HG03342 (cell line): ENCODE data around the gene FAM118A.
A peak's percentile ranks its signal among the peaks of the same experiment; 100 is the strongest.
"Not testable (repeated sequence)": the region's sequence is repeated elsewhere in the genome, so short reads cannot be mapped to it uniquely, and the experiment has no call there.

ENCODE experiments used
- ATAC-seq: cut with Tn5 transposase; IDR thresholded peaks from one replicate; pipeline ENCODE4 v1.9.1; 2021; ENCODE audit warnings: mild to moderate bottlenecking, moderate library complexity; ENCODE audit not compliant: unreplicated experiment

FAM118A gene

DNA sequence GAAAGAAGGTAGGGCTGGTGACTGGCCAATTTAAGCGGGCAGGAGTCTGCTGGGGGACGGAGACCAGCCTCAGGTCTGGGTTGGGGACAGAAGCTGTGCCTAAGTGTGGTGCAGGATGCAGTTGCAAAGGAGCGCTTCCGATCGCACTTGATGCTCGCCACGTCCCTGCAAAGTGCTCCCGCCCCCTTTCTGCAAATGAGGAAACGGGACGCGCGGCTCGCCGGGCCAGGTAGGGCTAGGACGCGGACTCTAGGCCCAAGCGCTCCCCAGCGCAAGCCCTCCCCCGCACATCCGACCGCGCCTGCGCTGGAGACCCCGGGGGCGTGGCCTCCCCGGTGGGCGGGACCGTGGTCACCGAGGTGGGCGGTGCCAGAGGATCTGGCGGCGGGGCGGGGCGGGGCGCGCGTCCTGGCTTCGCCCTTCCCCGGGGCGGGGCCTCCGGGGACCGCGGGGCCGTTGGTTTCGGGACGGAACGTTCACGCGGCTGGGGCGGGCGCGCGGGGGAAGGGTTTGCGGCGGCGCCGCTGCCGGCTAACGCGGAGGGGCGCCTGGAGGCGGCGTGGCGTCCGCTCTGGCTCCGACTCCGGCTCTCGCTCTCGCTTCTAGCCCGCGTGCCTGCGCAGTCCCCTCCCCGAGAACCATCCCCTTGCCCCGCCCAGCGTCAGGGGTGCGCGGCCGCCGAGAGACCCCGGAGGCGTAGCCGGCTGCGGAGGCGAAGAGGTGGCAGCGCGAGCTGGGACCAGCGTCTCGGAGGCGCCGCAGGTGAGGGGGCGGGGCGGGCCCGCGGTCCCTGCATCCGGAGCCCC is at the start of gene FAM118A:
Gene FAM118A (plus strand): TSS at position 513 of the 806 bp plus-strand sequence. CDS start 12,446 bp downstream, outside the sequence.
- ATAC-seq: peak; percentile 76

DNA sequence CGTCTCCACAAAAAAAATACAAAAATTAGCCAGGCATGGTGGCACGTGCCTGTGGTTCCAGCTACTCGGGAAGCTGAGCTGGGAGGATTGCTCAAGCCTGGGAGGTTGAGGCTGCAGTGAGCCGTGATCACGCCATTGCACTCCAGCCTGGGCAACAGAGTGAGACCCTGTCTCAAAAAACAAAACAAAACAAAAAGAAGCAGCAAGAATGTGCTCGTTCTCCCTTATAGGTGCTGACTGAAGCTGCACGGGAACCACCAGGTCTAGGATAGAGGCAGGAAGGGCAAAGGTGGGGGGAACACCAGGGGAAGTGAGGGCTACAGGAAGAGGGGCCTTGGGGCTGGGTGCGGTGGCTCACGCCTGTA is 49.4 kb upstream of the FAM118A start:
- not testable (repeated sequence) for ATAC-seq

DNA sequence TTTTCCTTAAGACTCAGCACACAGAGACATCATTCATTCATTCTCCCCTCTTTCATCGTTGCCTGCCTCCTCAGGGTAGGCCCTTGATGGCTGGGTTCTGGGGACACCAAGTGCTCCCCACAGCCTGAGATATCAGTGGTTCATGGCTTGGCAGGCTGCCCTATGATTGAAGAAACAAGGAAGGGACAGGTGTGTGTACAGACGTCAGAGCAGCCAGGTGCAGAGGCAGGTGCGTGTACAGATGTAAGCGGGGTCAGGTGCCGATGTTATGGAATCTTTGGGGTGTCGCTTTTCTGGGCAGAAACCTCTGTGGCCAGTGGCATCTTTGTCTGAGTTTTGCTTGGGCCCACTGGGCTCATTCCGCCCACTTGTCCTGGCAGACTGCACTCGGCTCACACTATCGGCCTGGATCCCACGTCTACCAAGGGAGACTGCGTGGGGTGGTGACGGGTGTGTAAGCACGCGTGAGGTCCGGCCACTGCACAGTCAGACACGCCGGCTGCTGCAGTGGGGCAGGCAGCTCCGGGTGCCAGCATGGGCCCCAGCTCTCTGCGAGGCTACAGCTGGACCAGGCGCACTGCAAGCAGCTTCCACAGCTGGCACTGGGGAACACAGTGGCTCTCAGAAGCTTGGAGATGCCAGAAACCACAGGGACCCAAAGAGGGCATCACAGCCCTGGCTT is 48.2 kb upstream of the FAM118A start:
- no peak for ATAC-seq

DNA sequence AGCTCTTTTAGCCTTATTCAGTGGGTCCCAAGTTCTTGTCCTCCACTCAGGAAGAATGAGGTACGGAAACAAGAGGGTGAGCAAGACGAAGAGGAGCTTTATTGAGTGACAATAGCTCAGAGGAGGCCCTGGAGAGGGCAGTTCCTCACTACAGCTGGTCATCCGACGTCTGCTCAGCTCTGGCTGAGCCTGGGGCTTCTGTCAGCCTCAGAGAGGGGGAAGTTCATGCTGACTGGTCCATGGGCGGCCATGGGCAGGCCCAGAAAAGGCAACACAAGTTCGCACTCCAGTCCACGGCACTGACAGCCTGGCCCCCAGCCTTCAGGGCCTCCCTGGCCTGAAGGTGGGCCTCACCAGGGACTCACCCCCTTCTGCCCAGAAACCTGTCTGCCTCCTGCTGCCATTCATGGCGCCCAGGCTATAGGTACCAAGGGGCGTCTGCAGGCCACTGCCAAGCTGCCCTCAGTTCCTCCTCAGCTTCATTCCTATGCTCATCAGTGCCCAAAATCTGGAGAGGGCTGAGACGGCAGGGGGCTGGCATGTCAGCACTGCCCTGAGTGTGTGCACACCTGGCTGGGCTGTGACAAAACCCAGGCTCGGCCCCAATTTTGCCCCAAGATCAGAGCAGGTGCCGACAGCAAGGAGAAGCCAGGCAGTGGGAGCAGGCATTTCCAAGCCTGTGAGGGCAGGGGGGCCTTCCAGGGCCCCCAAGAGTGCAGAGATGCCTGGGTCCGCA is 47.4 kb upstream of the FAM118A start:
- no peak for ATAC-seq

- ATAC-seq: peak; percentile 36
Observed at GRCh38 chr22:45262931-45263462, 46.7 kb upstream of the FAM118A start.

- ATAC-seq: peak; percentile 76
Observed at GRCh38 chr22:45263463-45264269, 46.1 kb upstream of the FAM118A start.

- ATAC-seq: no peak
Observed at GRCh38 chr22:45265535-45265934, 44.2 kb upstream of the FAM118A start.

- no peak for ATAC-seq
Observed at GRCh38 chr22:45268167-45268957, 41.4 kb upstream of the FAM118A start.

DNA sequence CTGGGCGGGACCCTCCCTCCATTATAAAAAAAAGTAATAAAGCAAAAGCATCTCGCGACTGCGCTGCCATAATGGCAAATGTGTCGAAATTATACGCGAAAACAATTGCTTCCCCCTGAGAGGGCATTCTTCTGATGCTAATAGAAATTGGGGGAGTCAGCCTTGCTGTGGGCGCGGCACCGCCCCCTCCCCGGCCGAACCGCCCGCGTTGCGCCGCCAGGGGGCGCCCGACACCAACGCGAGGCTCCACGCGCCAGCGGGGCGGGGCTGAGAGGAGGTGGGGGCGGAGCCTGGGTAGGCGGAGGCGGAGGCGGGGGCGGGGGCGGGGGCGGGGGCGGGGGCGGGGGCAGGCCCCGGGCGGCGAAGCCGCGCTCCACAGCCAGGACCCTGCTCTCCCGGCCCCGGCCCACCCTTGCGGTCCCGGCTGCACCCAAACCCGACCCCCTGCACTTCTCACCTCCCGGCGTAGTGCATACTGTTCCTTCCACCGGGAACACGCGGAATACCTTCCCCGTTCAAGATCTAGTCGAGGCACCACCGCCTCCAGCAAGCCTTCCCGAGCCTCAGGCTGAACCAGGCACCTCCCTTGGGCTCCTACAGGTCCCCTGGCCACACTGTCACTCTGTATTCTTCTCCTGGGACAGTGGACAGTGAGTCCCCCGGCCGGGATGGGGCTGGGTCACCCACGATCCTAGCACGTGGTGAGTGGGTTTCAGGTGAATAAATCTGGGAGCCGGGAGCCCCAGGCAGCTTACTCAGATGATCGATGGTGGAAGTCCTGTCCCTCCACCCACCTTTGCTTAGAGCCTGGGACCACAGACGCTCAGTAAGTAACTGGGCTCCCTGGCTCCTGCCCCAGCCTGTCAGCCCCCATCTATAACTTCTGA is 40.5 kb upstream of the FAM118A start:
- ATAC-seq: no peak

GRCh38 chr22:45270095-45271020 is 39.4 kb upstream of the FAM118A start:
- ATAC-seq: no peak

- no peak for ATAC-seq
Observed at GRCh38 chr22:45271667-45272201, 38.0 kb upstream of the FAM118A start.

- ATAC-seq: no peak
Observed at GRCh38 chr22:45272498-45272897, 37.2 kb upstream of the FAM118A start.

GRCh38 chr22:45273452-45274075 is 36.2 kb upstream of the FAM118A start:
- ATAC-seq: no peak

DNA sequence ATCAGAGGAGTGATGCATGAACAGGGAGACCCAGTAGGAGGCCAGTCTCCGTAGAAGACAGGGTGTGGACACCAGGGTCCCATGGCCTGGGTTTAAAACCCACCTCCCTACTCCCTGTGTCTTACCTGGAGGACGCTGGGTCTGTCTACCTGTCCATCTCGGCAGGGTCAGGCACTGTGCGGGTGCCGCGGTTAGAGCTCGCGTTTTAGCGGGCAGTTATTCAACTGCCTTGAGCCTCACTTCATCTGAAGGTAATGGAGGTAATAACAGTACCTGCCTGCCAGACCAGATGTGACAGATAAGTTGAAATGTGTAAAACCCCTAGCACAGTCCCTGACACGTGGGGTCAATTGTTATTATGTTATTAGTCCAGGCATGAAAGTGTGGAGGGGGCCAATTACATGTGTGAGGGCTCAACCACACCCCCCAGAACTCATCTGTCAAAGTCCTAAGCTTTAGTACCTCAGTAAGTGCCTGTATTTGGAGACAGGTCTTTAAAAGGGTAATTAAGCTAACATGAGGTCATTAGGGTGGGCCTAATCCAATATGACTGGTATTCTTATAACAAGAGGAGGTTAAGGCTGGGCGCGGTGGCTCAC is 33.1 kb upstream of the FAM118A start:
- ATAC-seq: no peak

- not testable (repeated sequence) for ATAC-seq
Observed at GRCh38 chr22:45277720-45278119, 32.0 kb upstream of the FAM118A start.

DNA sequence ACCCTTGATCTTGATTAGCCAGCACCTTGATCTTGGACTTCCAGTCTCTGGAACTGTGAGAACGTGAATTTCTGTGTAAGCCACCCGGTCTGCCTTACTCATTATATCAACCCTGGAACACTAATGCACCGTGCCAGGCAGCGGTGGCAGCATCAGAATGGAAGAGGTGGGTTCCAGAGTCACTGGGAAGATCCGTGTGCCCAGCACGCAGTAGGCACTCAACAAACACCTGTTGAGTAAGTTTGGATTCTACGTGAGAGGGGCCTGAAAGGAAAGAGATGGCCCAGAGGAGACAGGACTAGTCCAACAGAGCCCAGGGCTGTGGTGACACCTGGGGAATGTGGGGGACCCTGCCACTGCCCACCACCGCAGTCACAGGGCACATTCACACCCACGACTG is 31.6 kb upstream of the FAM118A start:
- no peak for ATAC-seq

- ATAC-seq: no peak
Observed at GRCh38 chr22:45280587-45280980, 29.1 kb upstream of the FAM118A start.
